Measurements from ENCODE around the gene MUC5B. TPM values are rescaled to one million over a fixed set of nuclear protein-coding genes. Genes with fewer than 3 reads are reported as not detected.

MUC5B gene
- total and polyA plus RNA-seq, 2 donors (not counting 3 experiments of a cell fraction or from before 2014, with no cell fraction given): not detected

- H3K9me1 ChIP-seq (replicated peaks; ENCODE audit: control insufficient read depth, extremely low read depth, insufficient read depth, low read length): no peaks in the 10 kb centered on the region
- intact Hi-C loops (cut with micrococcal nuclease) (loop anchor here (10.0 kb wide), 2 partner anchors 80 to 270 kb away; partner anchors contain the start of genes BRSK2 and DUSP8), dilution Hi-C loops (cut with MboI; ENCODE audit: extremely low pct_ligation_motif_present, low sequenced_read_pairs) (no loop called here)
- no peak overlapping the region for H3K27ac ChIP-seq (ENCODE audit: insufficient read depth, low read depth, low read length)
- H3K36me3 ChIP-seq (ENCODE audit: control insufficient read depth in 2 of 2, extremely low read depth in 1 of 2, insufficient read depth in 2 of 2, low read length in 2 of 2): peaks cover 0 to 4% of the 10 kb centered on the region in 2 experiments
- no peak overlapping the region for H3K4me3 ChIP-seq (replicated peaks in 1 of 3; ENCODE audit: insufficient read depth in 1 of 3, low read depth in 1 of 3, low read length in 3 of 3)
- POLR2A ChIA-PET: no interaction called here
- no peak overlapping the region for H3K4me2 ChIP-seq (ENCODE audit: insufficient read depth, low read length)
- H2AFZ ChIP-seq (ENCODE audit: low read depth, low read length): no peak overlapping the region
- H3K9ac ChIP-seq (replicated peaks; ENCODE audit: extremely low read depth, insufficient read depth, low read length): no peak overlapping the region
- DNase-seq (ENCODE audit: low read depth, low spot score) (no peak), FAIRE-seq (peak; percentile 40)
- H3K79me2 ChIP-seq (ENCODE audit: control insufficient read depth, insufficient read depth, low read length): peaks cover 73% of the 10 kb centered on the region
- CTCF ChIA-PET: interaction anchor here (1.2 kb wide), 1 partner anchor 12 kb away, joined by 3 read pairs; no protein-coding TSS in a partner anchor
- no peaks in the 10 kb centered on the region for H3K9me3 ChIP-seq (replicated peaks; ENCODE audit: control insufficient read depth, insufficient read depth, low read length)
- H3K4me1 ChIP-seq (ENCODE audit: control insufficient read depth, extremely low read depth, insufficient read depth, low read length): peaks cover 12% of the 10 kb centered on the region
- no peaks in the 10 kb centered on the region for H4K20me1 ChIP-seq (replicated peaks; ENCODE audit: control insufficient read depth, extremely low read depth, insufficient read depth, low read length)
- TF ChIP-seq POLR2A (IDR thresholded peaks at IDR 0.05; ENCODE audit: low read depth, low read length) (no peak), EZH2 (IDR thresholded peaks at IDR 0.05; ENCODE audit: borderline replicate concordance, low read depth, low read length, severe bottlenecking) (no peak), JUN (IDR thresholded peaks at IDR 0.05; ENCODE audit: borderline replicate concordance, insufficient read depth, insufficient read length, low read depth) (no peak), MAX (IDR thresholded peaks at IDR 0.05; ENCODE audit: insufficient read depth, insufficient read length) (no peak), FOS (IDR thresholded peaks at IDR 0.05; ENCODE audit: borderline replicate concordance, insufficient read depth, low read length) (no peak), GATA2 (IDR thresholded peaks at IDR 0.05; ENCODE audit: insufficient read depth, insufficient read length, low read depth, low read length) (no peak), POLR2AphosphoS5 (IDR thresholded peaks at IDR 0.05; ENCODE audit: insufficient read depth, low read depth, low read length) (no peak), CTCF (IDR thresholded peaks at IDR 0.05; ENCODE audit: extremely low read depth in 1 of 2, insufficient read depth in 1 of 2, low read depth in 1 of 2, low read length in 2 of 2) (no peak), MYC (IDR thresholded peaks at IDR 0.05; ENCODE audit: low read depth, low read length) (no peak)
- BruUV-seq (replicated peaks): no TSS peak
- no peaks in the 10 kb centered on the region for H3K27me3 ChIP-seq (ENCODE audit: control insufficient read depth in 2 of 2, insufficient read depth in 2 of 2, low read length in 2 of 2)
These were observed 82.2 kb downstream of the MUC5B start for GRCh38 chr11:1305063-1305495.

Measured in endothelial cell of umbilical vein (primary cell).